KOPT-K1 (cell line): ENCODE measurements around the gene SPATA16.
"Not testable (repeated sequence)": the region's sequence is repeated elsewhere in the genome, so short reads cannot be mapped to it uniquely, and the experiment has no call there.

ENCODE experiments used
- H3K27ac ChIP-seq: fragments of 200-600 bp; sonication (generic); 2 replicates; pipeline ENCODE4 v1.5.1; 2016; ENCODE audit warnings: antibody characterized with exemption, mild to moderate bottlenecking, low read depth, low read length; ENCODE audit not compliant: poor library complexity, severe bottlenecking
- H3K36me3 ChIP-seq: fragments of 200-600 bp; sonication (generic); 2 replicates; pipeline ENCODE4 v1.5.1; 2017; ENCODE audit warnings: antibody characterized with exemption, mild to moderate bottlenecking, low read length, moderate library complexity; ENCODE audit not compliant: insufficient read depth
- H3K9me3 ChIP-seq: fragments of 200-600 bp; sonication (generic); 2 replicates; pipeline ENCODE4 v1.5.1; 2017; ENCODE audit warnings: antibody characterized with exemption, low read length, mild to moderate bottlenecking; ENCODE audit not compliant: insufficient read depth, poor library complexity, severe bottlenecking

Gene SPATA16

DNA sequence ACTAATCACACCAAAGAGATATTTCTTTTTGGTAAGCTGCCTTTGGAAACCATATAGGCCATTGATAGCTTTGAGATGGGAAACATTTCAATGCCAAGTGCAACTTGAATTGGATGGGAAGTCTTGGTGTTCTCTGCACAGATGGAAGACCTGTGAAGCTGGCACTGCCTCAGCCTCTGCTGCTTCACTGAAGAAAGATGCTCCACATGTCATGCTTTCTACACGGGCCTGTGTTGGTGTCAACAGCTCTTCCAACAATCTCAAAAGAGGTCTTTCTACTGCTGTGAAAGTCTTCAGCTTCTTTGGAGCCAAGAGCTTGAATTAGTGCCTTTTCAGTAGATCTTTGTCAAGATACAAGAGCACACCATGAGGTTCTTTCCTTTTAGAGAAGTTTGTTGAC lies 169.0 kb downstream of the SPATA16 start:
- no peaks in the 10 kb centered on the region for H3K36me3 ChIP-seq
- H3K9me3 ChIP-seq = no peaks in the 10 kb centered on the region

GRCh38 chr3:172968646-172969045 lies 172.4 kb downstream of the SPATA16 start:
- no peaks in the 10 kb centered on the region for H3K9me3 ChIP-seq
- H3K36me3 ChIP-seq = no peaks in the 10 kb centered on the region
- H3K27ac ChIP-seq = no peak overlapping the region

More for the DNA sequence above, 169.0 kb downstream of the SPATA16 start:
- no peak overlapping the region for H3K27ac ChIP-seq

DNA sequence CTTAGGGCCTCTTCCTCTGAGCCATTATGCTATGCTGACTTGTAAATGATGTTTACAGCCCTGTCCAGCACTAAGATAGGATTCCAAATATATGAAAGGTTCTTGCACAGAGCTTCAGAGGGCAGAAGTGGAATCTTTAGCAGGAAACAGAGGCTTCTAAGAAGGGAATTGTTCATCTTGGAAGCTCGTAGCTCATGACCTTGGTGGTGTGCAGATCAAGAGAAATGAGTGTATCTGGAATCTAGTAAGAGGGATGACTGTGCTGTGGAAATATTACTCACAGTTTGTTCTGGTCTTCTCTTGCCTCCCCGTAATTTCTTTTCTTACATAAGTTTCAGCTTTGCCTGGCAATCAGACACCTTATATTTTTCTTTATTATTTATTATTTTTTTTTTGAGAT lies 175.8 kb downstream of the SPATA16 start:
- Histone ChIP-seq H3K36me3 (no peaks in the 10 kb centered on the region), H3K27ac (no peak overlapping the region), H3K9me3 (no peaks in the 10 kb centered on the region)

GRCh38 chr3:172960626-172961182 lies 180.3 kb downstream of the SPATA16 start:
- H3K9me3 ChIP-seq, H3K36me3 ChIP-seq, H3K27ac ChIP-seq: not testable (repeated sequence)

DNA sequence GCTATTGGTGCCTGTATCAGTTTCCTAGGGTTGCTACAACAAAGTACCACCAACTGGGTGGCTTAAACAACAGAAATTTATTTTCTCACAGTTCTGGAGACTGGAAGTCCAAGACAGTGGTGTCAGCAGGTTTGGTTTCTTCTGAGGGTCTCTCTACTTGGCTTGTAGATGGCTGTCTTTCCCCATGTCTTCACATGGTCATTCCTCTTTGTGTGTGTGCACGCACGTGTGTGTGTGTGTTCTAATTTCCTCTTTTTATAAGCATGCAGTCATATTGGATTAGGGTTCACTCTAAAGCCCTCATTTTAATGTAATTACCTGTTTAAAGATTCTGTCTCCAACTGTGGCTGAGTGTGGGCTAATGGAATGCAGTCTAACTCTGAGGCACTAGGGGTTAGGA lies 182.5 kb downstream of the SPATA16 start:
- no peaks in the 10 kb centered on the region for H3K36me3 ChIP-seq
- no peak overlapping the region for H3K27ac ChIP-seq
- H3K9me3 ChIP-seq = no peaks in the 10 kb centered on the region

DNA sequence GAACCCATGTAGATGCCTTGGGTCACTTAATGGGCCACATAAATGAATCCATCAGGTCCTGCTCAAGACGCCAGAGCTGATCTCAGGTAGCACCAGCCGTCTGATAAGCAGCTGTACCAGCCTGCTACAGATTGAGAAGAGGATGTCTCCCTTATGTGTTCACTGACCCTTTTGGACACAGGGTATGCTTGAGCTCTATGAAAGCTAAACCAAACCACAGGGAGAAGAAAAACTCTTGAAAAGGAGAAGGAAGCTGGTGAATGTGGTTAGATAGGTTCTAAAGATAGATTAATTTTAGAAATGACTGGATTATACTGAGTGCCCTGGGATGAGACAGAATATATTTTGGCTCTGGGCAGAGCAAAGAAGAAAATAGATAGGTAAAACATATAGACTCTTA lies 187.5 kb downstream of the SPATA16 start:
- Histone ChIP-seq H3K27ac (no peak overlapping the region), H3K36me3 (no peaks in the 10 kb centered on the region), H3K9me3 (no peaks in the 10 kb centered on the region)

DNA sequence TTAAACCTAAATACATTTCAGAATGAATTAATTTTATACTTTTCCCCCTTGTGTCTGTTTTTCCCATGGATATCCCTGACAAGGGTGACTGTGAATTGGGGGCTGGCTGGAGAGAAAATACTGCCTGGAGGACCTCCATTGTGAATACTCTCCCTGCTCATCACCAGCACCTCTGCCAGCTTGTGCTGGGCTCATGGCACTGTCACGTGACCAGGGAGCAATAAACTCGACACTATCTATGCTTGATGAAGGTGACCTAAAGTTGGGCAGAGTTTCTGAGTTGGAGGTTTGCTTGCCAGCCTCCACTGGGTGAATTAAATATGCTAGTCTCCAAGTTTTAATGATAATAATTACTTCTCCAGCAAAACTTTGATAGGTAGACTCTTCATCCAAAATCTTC lies 189.5 kb downstream of the SPATA16 start:
- Histone ChIP-seq H3K27ac (no peak overlapping the region), H3K36me3 (no peaks in the 10 kb centered on the region), H3K9me3 (no peaks in the 10 kb centered on the region)

DNA sequence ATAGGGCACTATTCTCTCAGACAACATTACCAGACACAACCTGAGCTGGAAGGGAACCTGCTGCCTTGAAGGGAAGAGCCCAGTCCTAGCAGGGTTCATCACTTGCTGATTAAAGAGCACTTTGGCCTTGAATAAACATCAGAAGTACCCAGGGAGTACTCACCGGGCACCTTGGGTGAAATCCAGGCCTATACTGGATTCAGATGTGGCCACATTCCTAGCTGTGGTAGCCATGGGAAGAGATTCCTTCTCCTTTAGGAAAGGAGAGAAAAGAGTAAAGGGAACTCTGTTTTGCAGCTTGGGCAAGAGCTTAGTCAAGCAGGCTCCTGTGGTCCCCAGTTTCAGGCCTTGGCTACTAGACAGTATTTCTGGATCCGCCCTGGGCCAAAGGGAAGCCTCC lies 195.0 kb downstream of the SPATA16 start:
- no peak overlapping the region for H3K27ac ChIP-seq
- no peaks in the 10 kb centered on the region for H3K9me3 ChIP-seq
- no peaks in the 10 kb centered on the region for H3K36me3 ChIP-seq

- Histone ChIP-seq H3K36me3 (no peaks in the 10 kb centered on the region), H3K9me3 (no peaks in the 10 kb centered on the region), H3K27ac (no peak overlapping the region)
These were observed 201.3 kb downstream of the SPATA16 start for GRCh38 chr3:172939651-172940293.

DNA sequence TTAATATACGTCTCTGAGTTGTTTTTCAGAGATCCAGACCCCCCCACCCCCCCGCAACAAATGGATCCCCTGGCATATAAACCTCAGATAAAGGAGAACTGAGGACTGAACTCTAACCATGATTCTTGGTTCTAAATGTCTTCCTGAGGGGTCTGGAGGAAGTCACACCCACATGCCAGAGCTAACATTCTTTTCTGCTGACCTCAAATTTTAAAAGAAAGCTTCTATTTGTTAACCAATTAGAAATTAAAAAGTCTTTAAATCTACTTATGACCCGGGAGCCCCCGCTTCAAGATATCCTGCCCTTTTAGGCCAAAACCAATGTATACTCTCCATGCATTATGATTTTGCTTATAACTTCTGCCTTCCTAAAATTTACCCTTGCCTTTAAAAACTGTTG lies 202.2 kb downstream of the SPATA16 start:
- Histone ChIP-seq H3K36me3 (no peaks in the 10 kb centered on the region), H3K9me3 (no peaks in the 10 kb centered on the region), H3K27ac (no peak overlapping the region)

DNA sequence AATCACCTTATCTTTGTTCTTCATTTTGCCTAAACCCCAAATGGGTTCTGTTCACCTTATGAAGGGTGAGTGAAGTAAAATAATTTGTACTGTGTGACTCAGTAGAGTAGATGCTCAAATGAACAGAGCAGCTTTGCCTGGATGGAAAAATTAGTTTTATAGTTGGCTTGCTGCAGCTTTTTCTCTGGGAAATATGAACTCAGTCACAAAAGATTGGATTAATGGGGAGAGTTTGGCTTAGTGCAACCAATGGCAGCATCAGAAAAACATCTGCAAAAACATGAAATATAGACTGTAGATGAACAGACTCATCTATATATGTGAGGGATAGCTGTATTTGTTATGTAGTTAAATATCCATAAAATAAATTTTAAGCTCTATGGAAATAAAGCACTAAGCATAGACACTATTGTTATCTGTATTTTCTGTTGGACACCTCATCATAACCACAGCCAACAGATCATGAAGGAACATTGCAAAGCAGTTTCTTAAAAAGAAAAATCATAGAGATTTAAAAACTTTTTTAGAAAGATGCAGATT lies 209.2 kb downstream of the SPATA16 start:
- H3K36me3 ChIP-seq = no peaks in the 10 kb centered on the region
- H3K9me3 ChIP-seq = no peaks in the 10 kb centered on the region
- no peak overlapping the region for H3K27ac ChIP-seq

- no peaks in the 10 kb centered on the region for H3K36me3 ChIP-seq
- H3K27ac ChIP-seq = no peak overlapping the region
- H3K9me3 ChIP-seq = no peaks in the 10 kb centered on the region
These were observed 211.6 kb downstream of the SPATA16 start for GRCh38 chr3:172929451-172929850.

GRCh38 chr3:172924546-172924945 lies 216.5 kb downstream of the SPATA16 start:
- no peaks in the 10 kb centered on the region for H3K36me3 ChIP-seq
- H3K9me3 ChIP-seq = no peaks in the 10 kb centered on the region
- H3K27ac ChIP-seq = no peak overlapping the region

DNA sequence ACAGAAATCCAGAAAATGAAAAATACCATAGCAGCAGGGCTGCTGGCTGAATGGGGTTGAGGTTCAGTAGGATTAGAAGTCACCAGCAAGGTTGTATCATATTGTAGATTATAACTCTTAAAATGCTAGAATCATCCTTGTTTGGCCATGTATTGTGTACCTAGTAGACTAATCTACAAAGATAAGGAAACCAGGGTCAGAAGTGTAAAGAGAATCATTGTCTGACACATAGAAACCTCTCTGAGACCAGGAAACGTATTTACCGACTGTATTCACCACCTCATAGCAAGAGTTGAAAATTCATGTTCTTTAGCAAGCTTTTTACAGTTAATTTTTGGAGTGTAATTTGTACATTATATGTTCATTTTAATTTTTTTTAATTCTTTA lies 221.7 kb downstream of the SPATA16 start:
- Histone ChIP-seq H3K36me3 (no peaks in the 10 kb centered on the region), H3K9me3 (no peaks in the 10 kb centered on the region), H3K27ac (no peak overlapping the region)

DNA sequence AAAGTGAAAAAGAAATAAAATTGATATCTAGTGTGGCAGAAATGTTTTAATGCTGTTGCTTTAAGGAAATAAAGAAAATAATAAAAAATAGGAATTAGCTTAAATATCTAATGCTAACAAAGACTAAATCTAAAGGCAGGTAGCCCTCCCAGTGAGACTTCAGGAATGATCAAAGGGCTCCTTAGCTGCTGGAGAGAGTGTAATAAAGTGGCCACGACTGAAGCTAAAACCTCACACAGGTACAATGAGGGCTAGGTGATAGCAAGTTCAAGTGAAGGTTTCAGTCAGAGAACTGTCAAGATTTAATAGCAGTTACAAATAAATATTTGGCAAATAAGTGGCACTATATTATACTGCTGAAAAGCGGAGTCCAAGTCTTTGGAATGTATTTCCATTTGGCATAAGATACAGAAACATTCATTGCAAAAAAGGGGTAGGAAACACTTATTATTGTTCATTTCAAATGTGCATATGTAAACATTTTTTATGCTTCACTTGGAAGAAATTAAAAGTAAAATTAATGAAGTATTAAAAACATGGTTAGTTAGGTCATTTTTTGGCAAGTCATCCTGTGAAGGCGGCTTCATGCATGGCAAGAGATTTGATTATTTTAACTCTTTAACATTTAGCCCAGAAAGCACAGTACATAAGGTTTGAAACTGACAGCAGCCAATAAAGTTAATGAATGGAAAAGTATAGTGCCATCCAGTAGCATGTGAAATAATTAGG lies 222.3 kb downstream of the SPATA16 start:
- H3K36me3 ChIP-seq = no peaks in the 10 kb centered on the region
- H3K27ac ChIP-seq = no peak overlapping the region
- H3K9me3 ChIP-seq = no peaks in the 10 kb centered on the region
